ENCODE data around the gene PRICKLE4.
"Not testable (repeated sequence)": the region's sequence is repeated elsewhere in the genome, so short reads cannot be mapped to it uniquely, and the experiment has no call there.

Gene PRICKLE4

GRCh38 chr6:41747256-41748101 is 33.1 kb upstream of the PRICKLE4 start, which contains the start of gene PGC:
Gene PGC, minus strand, starts transcription at chr6:41747397. Its CDS starts 63 bp downstream, at chr6:41747334.
- DNase-seq, result no peak

GRCh38 chr6:41748102-41748477 is 32.5 kb upstream of the PRICKLE4 start:
- DNase-seq, result no peak

DNA sequence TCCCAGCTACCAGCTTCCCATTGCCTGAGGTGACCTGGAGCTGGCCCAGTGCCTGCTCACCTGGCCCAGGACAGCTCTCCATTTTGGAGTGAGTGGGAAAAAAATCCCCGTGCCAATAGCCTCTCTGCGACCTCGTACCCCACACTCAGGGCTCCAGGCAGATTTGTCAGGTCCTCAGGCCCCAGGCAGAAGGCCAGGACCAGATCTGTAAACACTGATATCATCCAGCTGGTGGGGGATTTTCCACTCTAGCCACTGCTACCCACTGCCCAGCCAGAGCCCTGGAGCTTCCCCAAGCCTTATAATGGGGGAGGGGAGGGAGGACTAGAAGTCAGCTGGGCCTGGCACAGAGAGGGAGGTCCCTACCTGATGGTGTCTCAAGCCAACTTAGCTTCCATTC is 32.0 kb upstream of the PRICKLE4 start:
- no peak for DNase-seq

- no peak for DNase-seq
These were observed 30.2 kb upstream of the PRICKLE4 start for GRCh38 chr6:41750374-41750773.

DNA sequence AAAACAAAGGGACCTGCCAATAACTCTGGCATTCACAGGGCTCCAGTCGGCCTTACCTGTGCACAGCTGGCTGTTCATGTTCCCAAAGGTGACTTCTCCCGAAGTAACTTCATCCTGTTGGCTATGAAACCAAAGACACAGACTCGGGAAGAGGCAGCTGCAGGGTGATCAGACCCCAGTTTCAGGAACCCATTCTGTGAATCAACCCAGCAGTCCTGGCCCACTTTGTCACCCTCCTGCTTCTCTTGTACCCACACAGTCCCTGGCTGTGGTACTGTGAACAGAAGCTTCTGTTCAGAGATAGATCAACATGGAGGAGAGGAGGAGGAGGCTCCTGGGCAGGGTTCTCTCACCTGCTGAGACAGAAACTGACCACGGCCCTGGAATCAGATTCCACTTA is 24.7 kb upstream of the PRICKLE4 start:
- DNase-seq, result no peak

- no peak for DNase-seq
These were observed 24.2 kb upstream of the PRICKLE4 start for GRCh38 chr6:41756354-41756753.

DNA sequence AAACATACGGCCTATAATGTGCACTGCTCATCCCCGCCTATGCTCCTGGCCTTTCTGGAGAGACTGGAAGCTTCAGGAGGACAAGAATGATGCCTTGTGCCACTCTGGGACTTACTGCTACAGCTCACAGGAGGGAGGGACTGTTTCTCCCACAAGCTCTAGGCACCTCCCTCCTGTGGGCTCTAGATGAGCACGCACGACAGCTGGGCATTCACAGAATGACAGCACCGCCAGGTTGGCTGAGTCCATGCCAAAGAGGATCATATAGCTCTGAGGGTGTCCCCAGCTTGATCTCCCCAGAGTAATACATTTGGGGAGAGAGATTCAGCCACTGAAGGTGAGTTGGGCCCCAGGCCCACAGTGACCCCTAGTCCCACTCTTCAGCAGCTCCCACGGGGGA is 23.3 kb upstream of the PRICKLE4 start:
- DNase-seq, result no peak

DNA sequence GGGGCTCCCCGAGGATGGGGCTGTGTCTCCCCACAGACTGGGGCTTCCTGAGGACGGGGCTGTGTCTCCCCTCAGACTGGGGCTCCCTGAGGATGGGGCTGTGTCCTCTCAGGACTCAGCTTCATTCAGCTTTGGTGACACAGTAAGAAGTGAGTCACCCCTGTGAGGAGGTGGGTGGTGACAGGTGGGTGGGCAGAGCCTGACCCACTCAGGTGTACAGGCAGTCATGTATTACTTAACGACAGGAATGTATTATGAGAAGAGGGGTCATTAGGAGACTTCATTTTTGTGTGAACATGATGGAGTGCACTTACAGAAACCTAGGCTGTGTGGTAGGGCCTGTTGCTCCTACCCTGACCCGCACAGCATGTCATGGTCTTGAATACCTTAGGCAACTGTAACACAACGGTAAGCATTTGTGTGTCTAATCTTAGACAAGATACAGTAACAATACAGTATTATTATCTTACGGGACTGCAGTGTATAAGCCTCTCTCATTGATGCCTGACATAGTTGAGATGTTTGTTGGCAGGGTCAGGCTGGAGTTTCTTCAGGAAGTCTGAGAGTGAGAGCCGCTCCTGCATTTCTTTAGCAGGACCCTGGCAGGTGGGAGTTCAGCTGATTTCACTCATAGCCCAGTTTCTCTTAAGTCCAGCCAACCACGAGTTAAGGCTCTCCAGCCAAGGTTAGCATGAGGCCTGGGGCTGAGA is 22.5 kb upstream of the PRICKLE4 start:
- no peak for DNase-seq

GRCh38 chr6:41758641-41759035 is 21.9 kb upstream of the PRICKLE4 start:
- DNase-seq, result no peak

DNA sequence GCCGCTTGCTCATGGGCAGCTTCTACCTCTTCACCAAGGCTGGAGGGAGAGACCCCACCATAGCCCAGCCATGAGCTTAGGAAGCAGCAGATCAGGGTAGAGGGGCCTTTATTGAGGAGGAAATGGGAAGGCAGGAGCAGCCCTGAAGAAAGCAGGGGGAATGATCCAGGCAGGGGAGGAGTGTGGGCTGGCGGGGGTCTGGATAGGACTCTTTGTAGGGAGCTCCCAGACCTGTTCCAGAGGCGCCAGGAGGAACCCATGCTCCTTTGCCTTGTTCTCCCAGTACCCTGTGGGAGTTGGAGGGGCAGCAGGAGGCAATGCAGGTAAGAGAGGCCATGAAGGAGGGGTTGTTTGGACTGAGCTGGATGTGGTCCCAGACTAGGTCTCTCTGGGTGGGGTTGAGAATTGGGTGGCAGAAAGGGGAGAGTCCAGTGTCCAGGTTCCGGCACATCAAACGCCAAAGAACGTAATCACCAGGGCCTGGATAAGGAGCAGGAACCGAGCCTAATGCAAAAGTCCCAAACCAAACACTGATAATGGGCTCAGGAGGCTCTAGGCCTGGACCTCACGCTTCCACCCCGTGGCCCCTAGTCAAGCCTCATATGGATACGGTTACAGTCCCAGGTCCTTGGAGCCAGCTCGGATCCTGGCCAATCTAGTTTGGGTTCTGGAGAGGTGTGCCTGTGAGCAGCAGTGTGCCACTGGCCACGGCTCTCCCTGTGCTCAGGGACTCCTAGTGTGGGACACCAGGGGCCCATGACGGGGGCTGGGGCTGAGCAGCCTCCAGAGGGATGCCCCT is 21.3 kb upstream of the PRICKLE4 start:
- DNase-seq, result no peak

DNA sequence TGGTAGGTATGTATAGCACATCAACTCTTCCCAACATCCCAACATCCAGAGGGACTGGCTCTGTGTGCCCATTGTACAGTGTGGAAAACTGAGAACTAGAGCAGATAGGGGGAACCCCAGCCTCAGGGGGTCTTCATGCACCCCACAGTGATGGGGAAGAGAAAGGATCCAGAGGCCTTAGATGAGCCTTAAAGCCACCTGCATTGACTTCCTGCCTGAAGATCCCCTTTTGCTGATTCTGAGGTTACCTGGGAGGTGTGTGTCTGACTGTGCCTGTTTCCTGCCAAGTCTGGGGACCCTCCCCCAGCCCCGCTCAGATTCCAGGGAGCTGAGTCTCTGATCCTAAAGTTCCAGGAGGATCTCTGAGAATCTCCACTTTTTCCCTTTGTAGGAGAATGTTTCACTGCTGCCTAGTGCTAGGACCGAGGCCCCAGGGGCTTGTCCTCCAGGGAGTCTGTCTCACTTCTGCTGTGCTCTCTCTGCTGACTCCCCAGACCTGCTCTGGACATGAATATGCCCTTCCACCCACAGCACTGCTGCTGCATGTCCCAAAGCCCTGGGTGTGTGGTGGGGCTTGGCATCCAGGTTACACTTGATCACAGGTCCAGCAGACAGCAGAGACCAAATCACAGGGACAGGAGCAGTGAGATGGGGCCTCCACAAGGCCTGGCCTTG is 20.5 kb upstream of the PRICKLE4 start:
- DNase-seq, result no peak

GRCh38 chr6:41763470-41763869 is 17.1 kb upstream of the PRICKLE4 start:
- DNase-seq, result peak; percentile 24

GRCh38 chr6:41766043-41766664 is 14.4 kb upstream of the PRICKLE4 start:
- DNase-seq, result not testable (repeated sequence)

GRCh38 chr6:41767112-41767833 is 13.3 kb upstream of the PRICKLE4 start:
- peak; percentile 92 for DNase-seq

DNA sequence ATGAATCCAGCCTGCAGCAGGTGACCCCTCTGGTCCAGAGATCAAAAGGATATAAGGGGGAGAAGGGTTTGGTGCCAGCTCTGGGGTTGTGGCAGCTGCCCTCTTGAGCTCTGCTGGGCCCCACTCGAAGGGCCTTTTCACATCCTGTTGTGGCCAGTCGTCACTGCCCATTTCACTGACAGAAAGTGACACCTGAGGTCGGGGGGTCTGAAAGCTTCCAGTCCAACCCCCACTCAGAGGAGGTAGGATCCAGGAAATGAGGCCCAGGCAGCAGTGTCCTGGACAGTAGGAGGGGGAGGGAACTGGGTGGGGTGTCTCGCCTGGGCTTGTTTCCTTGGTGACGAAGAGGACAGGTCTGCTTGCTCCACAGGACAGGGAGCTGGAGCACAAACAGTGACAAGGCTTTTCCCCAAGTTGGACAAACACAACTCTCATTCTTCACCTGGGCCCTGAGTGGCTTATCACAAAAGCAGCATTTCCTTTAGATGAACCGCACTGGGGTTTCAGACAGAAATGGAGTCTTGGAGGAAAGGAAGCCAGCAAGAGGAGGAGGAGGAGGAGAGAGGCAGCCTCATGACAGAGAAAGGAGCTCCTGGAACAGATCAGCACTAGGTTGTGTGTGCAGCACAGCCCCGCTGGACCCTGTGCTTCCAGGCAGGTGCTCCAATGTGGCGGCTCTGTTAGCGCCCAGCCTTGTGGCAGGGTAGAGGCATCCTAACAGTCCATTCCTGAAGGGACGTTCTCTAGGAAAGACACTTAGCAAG is 11.9 kb upstream of the PRICKLE4 start:
- DNase-seq, result no peak

DNA sequence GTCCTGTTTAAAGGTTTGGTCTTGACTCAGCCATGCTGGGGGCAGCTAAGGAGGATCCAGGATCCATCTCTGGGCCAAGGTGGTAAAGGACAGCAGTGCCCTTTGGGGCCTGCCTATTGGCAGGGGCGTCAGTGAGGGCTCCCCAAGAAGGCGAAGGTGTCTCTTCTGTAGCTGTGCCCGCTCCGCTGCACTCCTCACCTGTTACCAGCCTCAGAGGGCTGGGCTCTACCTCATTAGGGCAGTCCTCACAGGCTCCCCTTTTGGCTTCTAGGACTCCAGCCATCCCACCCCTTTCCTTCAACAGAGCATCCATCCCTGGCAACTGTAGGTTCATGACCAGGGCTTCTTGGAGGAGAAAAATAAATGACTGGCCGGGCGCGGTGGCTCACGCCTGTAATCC is 11.2 kb upstream of the PRICKLE4 start:
- DNase-seq, result no peak

- no peak for DNase-seq
These were observed 10.1 kb upstream of the PRICKLE4 start for GRCh38 chr6:41770381-41771057.

DNA sequence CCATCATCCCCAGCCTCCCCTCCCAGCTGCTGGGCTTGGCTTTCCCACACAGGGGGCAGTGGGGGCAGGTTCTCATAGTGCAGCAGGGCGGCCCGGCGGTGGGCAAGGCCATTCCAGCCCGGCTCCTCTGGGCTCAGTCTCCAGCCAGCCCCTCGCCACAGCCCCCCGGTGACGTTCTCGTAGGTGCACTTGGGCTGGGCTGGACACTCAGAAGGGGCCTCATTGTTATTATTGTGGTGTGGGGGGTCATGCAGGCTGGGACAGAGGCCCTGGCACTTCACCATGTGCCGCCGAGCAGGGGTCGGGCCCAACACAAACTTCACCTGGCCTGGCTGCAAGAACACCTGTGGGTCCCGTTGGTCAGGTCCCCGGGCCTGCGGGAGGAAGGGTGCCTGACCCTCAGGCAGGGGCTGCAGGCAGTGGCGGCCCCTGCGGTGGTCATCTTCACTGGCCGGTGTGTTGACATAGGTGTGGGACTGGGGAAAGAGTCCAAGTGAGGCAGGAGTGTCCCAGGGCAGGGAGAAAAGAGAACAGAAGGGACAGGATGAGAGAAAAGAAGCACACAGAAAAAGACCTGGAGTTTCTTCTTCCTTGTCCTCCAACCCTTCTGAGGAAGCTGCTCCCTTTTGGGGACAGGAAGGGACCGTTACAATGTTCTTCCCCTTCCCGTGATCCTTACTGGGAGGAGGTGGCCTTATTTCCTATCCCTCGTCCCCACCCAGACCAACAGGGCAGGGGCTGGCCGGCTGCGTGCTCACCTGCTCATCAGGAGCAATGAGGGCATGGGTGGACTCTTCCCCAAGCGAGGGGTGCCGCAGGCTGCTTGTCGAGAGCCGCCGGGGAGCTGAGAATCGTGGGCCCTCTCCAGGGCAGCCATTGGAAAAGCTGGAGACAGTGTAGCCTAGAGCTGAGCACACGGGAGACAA is 9.3 kb upstream of the PRICKLE4 start:
- DNase-seq, result no peak

GRCh38 chr6:41774841-41775240 is 5.7 kb upstream of the PRICKLE4 start:
- no peak for DNase-seq

Measured in NCI-H146 (cell line).